GM23338 (cell line): ENCODE measurements around the gene SMAP2.

Experiments
- EZH2 ChIP-seq: fragments of 200-600 bp; sonication (generic); IDR thresholded peaks from one replicate; pipeline ENCODE4 v1.8.0; 2017; ENCODE audit warnings: antibody characterized with exemption, mild to moderate bottlenecking, low read depth; ENCODE audit not compliant: unreplicated experiment
- JUNB ChIP-seq: IDR thresholded peaks from one replicate; pipeline ENCODE4 v1.6.1; 2016; ENCODE audit warnings: antibody characterized with exemption; ENCODE audit not compliant: unreplicated experiment
- NANOG ChIP-seq: IDR thresholded peaks from 2 replicates; pipeline ENCODE4 v1.6.1; 2016; ENCODE audit warnings: antibody characterized with exemption, borderline replicate concordance
- POLR2AphosphoS5 ChIP-seq: IDR thresholded peaks from 2 replicates; pipeline ENCODE4 v1.6.1; 2016; ENCODE audit warnings: antibody characterized with exemption, low read depth
- TF ChIP-seq, protein P1 (sequence below), 2 experiments: fragments of 200-600 bp in 1 of 2; sonication (generic) in 1 of 2; conservative IDR thresholded peaks; 2 replicates each; pipeline versions ENCODE4 v1.5.1 to v1.6.1; 2016 to 2017; ENCODE audit warnings: antibody characterized with exemption in 2 of 2, low read depth in 2 of 2, mild to moderate bottlenecking in 2 of 2, moderate library complexity in 1 of 2
- TF ChIP-seq, protein P2 (sequence below): IDR thresholded peaks from one replicate; pipeline ENCODE4 v1.6.1; 2018; ENCODE audit warnings: antibody characterized with exemption; ENCODE audit not compliant: unreplicated experiment

DNA sequence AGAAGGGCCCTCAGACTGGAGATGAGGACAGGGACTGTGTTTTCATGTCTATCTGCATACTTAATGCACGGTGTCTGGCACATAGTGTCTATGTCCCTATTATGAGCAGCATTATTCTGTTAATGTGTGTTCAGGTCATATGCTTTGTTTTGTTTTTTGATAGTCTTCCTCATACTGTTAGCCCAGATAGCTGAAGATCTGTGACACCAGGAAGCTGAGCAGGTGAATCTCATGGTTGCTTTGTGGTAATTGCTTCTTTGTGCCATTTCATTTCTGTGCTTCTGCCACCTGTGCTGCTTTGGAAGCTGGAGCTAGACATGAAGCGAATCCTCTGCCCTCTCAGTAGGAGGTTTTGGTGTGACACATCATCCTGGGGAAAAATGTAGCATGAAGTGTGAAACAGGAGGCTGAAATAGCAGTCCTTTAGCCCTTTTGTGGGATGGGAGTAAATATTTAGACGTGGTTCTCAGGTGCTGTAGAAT is 15.8 kb downstream of the SMAP2 start:
- TF ChIP-seq POLR2AphosphoS5 (no peak), NANOG (no peak), EZH2 (no peak), JUNB (no peak)
- TF ChIP-seq, protein P1, sequence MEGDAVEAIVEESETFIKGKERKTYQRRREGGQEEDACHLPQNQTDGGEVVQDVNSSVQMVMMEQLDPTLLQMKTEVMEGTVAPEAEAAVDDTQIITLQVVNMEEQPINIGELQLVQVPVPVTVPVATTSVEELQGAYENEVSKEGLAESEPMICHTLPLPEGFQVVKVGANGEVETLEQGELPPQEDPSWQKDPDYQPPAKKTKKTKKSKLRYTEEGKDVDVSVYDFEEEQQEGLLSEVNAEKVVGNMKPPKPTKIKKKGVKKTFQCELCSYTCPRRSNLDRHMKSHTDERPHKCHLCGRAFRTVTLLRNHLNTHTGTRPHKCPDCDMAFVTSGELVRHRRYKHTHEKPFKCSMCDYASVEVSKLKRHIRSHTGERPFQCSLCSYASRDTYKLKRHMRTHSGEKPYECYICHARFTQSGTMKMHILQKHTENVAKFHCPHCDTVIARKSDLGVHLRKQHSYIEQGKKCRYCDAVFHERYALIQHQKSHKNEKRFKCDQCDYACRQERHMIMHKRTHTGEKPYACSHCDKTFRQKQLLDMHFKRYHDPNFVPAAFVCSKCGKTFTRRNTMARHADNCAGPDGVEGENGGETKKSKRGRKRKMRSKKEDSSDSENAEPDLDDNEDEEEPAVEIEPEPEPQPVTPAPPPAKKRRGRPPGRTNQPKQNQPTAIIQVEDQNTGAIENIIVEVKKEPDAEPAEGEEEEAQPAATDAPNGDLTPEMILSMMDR (conservative IDR thresholded peaks at IDR 0.05; ENCODE audit: low read depth in 2 of 2), result no peak
- TF ChIP-seq, protein P2, sequence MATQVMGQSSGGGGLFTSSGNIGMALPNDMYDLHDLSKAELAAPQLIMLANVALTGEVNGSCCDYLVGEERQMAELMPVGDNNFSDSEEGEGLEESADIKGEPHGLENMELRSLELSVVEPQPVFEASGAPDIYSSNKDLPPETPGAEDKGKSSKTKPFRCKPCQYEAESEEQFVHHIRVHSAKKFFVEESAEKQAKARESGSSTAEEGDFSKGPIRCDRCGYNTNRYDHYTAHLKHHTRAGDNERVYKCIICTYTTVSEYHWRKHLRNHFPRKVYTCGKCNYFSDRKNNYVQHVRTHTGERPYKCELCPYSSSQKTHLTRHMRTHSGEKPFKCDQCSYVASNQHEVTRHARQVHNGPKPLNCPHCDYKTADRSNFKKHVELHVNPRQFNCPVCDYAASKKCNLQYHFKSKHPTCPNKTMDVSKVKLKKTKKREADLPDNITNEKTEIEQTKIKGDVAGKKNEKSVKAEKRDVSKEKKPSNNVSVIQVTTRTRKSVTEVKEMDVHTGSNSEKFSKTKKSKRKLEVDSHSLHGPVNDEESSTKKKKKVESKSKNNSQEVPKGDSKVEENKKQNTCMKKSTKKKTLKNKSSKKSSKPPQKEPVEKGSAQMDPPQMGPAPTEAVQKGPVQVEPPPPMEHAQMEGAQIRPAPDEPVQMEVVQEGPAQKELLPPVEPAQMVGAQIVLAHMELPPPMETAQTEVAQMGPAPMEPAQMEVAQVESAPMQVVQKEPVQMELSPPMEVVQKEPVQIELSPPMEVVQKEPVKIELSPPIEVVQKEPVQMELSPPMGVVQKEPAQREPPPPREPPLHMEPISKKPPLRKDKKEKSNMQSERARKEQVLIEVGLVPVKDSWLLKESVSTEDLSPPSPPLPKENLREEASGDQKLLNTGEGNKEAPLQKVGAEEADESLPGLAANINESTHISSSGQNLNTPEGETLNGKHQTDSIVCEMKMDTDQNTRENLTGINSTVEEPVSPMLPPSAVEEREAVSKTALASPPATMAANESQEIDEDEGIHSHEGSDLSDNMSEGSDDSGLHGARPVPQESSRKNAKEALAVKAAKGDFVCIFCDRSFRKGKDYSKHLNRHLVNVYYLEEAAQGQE, result no peak
